Duodenal mucosa (tissue), 2 donors: ENCODE results near the gene NMRAL1.
A peak's percentile ranks its signal among the peaks of the same experiment; 100 is the strongest.

Source experiments
- H3K27ac ChIP-seq: one replicate; pipeline ENCODE4 v1.7.0; 2013; ENCODE audit warnings: low read depth, low read length
- H3K27me3 ChIP-seq, 2 donors: one replicate each; pipeline ENCODE4 v1.7.0; 2013; ENCODE audit warnings: low read length in 2 of 2, control low read depth in 1 of 2; ENCODE audit not compliant: insufficient read depth in 2 of 2, control insufficient read depth in 1 of 2
- H3K36me3 ChIP-seq, 2 donors: one replicate each; pipeline ENCODE4 v1.7.0; 2013; ENCODE audit warnings: low read length in 2 of 2, control low read depth in 1 of 2; ENCODE audit not compliant: insufficient read depth in 2 of 2, control insufficient read depth in 1 of 2
- H3K4me1 ChIP-seq, 2 donors: one replicate each; pipeline ENCODE4 v1.7.0; 2013; ENCODE audit warnings: low read length in 2 of 2, control low read depth in 1 of 2; ENCODE audit not compliant: insufficient read depth in 2 of 2, control insufficient read depth in 1 of 2
- H3K4me3 ChIP-seq, 2 donors: one replicate each; pipeline ENCODE4 v1.7.0; 2013; ENCODE audit warnings: low read length in 2 of 2, low read depth in 1 of 2
- H3K9ac ChIP-seq, 2 donors: one replicate each; pipeline ENCODE4 v1.7.0; 2013; ENCODE audit warnings: low read length in 2 of 2, low read depth in 1 of 2
- H3K9me3 ChIP-seq, 2 donors: one replicate each; pipeline ENCODE4 v1.7.0; 2013; ENCODE audit warnings: low read length in 2 of 2, control low read depth in 1 of 2; ENCODE audit not compliant: control insufficient read depth in 1 of 2

The NMRAL1 gene

DNA sequence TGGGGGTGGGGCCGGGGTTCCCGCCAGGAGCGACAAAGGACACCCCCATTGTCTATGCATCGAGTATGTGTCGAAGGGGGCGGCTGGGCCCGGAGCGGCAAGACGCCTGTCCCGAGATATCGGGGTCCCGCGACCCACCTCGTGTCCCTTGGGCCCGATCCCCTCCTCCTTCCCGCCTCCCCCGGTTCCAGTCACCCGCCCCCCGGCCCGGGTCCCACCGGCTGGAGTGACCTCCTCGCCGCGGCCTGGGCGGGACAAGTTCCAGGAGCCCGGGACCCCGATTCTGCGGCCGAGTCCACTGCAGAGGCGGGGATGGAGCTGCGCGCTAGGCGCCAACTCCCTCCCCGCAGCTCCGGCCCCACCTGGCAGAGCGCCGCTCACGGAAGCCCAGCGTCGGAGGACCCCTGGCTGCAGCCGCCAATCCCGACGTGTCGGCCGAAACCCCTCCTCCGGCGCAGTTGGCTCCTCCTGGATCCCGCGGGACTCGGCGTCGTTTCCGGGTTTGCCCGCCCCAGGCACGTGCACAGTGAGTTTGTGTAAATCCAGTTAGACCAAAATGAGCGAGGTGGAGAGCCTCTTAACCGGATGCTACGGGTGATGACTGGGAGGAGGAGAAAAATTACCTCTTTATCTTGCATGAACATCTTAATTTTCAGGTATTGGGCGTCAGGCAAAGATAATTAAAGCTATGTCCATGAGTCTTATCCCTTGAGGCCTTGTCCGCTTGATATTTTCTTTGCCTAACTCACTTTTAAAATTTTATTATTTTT is at the start of gene NMRAL1:
Gene NMRAL1 (minus strand): TSS at position 434 of the 770 bp plus-strand sequence. CDS start 493 bp downstream, outside the sequence.
- Histone ChIP-seq H3K27ac (no peak within 1 kb of the TSS), H3K4me1 (peaks cover 9 to 29% of the 10 kb centered on the region in 2 donors), H3K9ac (peak within 1 kb of the TSS; percentile 60 to 73), H3K36me3 (no peaks in the 10 kb centered on the region), H3K4me3 (peak within 1 kb of the TSS; percentile 76 to 82), H3K9me3 (no peaks in the 10 kb centered on the region), H3K27me3 (no peaks in the 10 kb centered on the region)

DNA sequence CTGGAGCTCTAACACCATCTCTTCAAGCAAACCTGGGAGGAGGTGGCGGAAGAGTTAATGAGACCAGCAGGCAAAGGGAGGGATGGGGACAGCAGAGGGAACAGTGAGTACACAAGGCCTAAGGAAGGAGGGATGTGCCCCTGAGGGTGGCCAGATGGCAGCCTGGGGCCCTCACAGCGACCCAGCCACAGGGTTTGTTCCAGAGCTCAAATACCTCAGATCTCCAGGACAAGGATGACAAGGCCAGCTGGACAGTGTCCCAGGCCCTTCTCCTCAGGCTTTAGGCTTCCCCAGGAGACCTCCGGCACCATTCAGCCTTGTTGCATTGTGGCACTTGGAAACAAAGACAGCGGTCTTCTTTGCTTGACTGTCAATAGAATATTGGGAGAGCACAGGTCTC is 49.3 kb upstream of the NMRAL1 start:
- no peaks in the 10 kb centered on the region for H3K9me3 ChIP-seq
- no peaks in the 10 kb centered on the region for H3K27me3 ChIP-seq
- H3K4me3 ChIP-seq = no peak overlapping the region
- peaks cover 10 to 18% of the 10 kb centered on the region in 2 donors for H3K4me1 ChIP-seq
- H3K36me3 ChIP-seq = peaks cover 0 to 4% of the 10 kb centered on the region in 2 donors
- H3K27ac ChIP-seq = no peak overlapping the region
- H3K9ac ChIP-seq = no peak overlapping the region

DNA sequence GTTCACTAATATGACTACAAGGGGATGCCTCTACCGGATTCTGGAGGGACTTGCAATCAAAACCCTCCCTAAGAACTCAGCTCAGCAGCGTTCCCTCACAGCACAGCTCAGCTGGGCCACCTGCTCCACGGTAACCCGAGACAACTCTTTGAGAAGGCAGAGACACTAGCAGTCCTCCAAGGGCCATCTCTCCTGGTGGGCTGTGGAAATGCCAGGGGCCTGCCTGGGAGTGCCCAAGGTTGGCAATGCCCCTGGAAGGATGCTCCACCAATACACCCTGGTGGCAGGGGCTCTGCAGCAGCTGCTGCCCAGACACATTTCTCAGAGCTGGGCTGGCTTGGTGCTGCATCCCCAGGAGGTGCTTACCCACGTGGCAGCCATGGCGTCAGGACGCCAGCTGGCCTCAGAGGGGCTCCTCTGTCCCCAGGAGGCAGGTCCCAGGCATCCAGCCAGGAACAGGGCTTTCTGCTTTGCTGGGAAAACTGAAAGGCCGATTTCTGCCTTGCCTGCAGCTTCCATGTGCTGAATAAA is 47.7 kb upstream of the NMRAL1 start:
- Histone ChIP-seq H3K9me3 (no peaks in the 10 kb centered on the region), H3K27ac (no peak overlapping the region), H3K36me3 (peaks cover 0 to 4% of the 10 kb centered on the region in 2 donors), H3K27me3 (no peaks in the 10 kb centered on the region), H3K4me1 (peaks cover 14 to 15% of the 10 kb centered on the region in 2 donors), H3K4me3 (no peak overlapping the region), H3K9ac (no peak overlapping the region)

DNA sequence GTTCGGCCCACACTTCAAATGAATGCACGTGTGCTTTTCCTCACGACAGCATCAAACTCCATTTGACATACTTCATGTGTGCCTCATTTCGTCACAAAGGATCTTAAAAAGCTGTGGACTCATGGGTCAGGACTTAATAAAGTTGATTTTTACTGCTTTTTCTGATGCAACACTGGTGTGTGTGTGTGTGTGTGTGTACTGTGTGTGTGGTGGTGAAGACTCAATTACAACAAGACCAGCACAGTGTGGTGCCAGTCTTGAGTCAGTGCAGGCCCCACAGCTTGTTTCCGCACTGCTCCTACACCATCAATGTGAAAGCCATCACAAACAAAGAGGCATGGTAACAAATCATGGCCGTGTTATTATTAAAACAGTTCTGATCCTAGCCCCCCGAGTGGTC is 46.5 kb upstream of the NMRAL1 start:
- H3K27me3 ChIP-seq = no peaks in the 10 kb centered on the region
- H3K9ac ChIP-seq = no peak overlapping the region
- H3K27ac ChIP-seq = no peak overlapping the region
- peaks cover 18 to 22% of the 10 kb centered on the region in 2 donors for H3K4me1 ChIP-seq
- H3K9me3 ChIP-seq = no peaks in the 10 kb centered on the region
- no peak overlapping the region for H3K4me3 ChIP-seq
- peaks cover 0 to 4% of the 10 kb centered on the region in 2 donors for H3K36me3 ChIP-seq

DNA sequence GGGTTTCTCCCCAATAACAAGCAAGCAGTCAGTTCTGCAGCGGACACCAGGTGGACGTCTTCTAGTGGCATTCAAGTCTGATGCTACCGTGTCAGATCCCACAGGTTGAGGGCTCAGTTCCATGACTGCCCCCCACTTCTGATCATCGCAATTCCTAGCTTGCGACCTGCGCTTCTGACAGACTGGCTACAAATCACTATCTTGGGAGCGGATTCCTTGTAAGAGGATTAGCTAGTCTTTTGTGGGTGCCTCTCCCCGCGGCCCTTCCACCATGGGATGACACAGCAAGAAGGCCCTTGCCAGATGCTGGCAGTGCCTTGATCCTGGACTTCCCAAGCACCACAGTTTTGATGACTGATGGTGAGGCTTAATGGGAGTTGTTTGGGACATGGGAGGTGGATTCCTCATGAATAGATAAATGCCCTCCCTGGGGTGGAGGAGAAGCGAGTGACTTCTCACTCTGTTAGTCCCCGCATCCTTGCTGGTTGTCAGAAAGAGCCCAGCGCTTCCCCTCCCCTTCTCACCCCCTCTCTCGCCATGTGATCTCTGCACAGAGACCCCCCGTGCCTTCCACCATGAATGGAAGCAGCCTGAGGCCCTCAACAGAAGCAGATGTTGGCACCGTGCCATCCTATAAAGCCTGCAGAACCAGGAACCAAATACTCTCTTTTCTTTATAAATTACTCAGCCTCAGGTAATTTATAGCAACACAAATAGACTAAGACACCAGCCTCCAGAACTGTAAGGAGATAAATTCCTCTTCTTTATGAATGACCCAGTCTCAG is 45.0 kb upstream of the NMRAL1 start:
- H3K4me3 ChIP-seq = no peak overlapping the region
- H3K27me3 ChIP-seq = no peaks in the 10 kb centered on the region
- H3K4me1 ChIP-seq = peaks cover 18 to 21% of the 10 kb centered on the region in 2 donors
- H3K27ac ChIP-seq = no peak overlapping the region
- no peaks in the 10 kb centered on the region for H3K9me3 ChIP-seq
- H3K9ac ChIP-seq = no peak overlapping the region
- H3K36me3 ChIP-seq = peaks cover 0 to 4% of the 10 kb centered on the region in 2 donors

DNA sequence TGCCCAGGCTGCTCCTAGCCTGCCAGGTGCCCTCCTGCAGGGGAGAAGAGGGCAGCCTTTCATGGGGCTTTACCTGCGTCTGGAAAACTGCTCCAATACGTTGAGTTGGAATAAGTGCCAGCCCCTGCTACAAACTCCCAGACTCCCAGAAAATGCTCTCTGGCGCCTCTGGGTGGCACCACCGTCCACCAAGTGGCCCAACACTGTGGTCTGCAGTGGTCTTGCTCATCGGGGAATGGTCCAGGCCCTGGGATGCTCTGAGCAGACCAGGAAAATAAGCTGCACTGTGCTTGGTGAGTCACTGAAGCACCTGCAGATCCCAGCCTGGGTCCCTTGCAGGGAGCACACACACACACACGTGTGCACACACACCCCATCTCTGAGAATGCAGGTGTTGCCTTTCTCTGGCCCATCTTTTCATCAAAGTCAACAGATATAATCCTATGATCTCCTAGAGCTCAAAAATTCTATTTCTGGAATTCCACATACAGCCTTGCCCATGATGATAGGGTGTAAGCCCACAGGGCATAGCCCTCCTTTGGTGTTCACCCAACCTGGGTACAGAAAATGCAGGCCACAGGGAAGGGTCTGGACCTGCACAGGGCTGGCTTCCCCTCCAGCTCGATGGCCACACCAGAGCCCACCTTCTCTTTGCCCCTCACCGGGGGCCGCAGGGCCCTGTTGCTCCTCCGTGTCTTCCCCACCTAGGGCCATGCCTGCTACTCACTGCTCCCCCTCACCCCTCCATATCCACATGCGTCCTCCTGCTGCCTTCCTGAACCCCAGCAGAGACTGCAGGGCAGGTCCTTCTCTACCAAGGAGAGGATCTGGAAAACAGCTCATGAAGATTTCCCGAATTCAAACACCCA is 43.6 kb upstream of the NMRAL1 start:
- H3K9ac ChIP-seq = no peak overlapping the region
- H3K4me3 ChIP-seq = no peak overlapping the region
- no peaks in the 10 kb centered on the region for H3K27me3 ChIP-seq
- H3K27ac ChIP-seq = no peak overlapping the region
- peaks cover 0 to 12% of the 10 kb centered on the region in 2 donors for H3K36me3 ChIP-seq
- peaks cover 26 to 33% of the 10 kb centered on the region in 2 donors for H3K4me1 ChIP-seq
- no peaks in the 10 kb centered on the region for H3K9me3 ChIP-seq

DNA sequence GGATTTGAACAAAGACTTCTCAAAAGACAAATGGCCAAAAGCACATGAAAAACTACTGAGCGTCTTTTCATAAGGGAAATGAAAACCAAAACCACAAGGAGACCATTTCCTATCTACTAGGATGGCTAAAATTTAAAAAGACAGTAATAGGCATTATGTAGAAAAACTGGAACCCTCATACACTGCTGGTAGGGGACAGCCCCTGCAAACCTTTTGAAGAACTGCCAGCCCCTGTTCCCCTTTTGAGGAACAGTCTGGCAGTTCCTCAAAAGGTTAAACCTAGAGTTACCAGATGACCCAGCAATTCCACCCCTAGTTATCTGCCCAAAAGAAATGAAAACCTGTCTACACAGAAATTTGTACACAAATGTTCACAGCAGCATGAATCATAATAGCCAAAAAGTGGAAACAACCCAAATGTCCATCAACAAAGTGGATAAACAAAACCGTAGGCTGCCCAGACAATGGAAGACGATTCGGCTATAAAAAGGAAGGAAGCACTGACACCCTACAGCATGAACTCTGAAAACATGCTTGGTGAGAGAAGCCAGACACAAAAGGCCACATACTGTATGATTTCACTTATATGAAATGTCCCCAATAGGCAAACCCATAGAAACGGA is 41.3 kb upstream of the NMRAL1 start:
- H3K4me3 ChIP-seq = peak overlapping the region in 1 of 2 donors; percentile 28
- no peak overlapping the region for H3K27ac ChIP-seq
- no peaks in the 10 kb centered on the region for H3K27me3 ChIP-seq
- peaks cover 36 to 47% of the 10 kb centered on the region in 2 donors for H3K4me1 ChIP-seq
- H3K9ac ChIP-seq = peak overlapping the region; percentile 2
- peaks cover 0 to 29% of the 10 kb centered on the region in 2 donors for H3K36me3 ChIP-seq
- H3K9me3 ChIP-seq = no peaks in the 10 kb centered on the region

DNA sequence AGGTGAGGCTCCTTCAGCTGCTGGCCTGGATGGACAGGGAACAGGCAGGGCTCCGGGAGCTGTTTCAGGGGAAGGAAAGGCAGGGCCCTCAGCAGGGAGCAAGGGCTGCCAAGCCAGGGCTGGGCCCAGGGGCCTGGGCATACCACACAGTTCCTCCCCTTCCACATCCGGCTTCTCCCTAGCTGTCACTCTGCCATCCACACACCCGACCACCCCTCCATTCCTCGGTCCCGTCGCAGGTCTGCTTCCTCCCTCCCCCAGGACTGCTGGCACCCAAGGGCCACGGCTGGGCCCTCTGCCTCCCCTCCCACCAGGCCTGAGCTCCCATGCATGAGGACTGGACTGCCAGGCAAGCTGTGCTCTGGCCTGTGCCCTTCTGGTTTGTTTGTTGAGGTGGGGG is 40.2 kb upstream of the NMRAL1 start:
- peak overlapping the region; percentile 14 for H3K27ac ChIP-seq
- peaks cover 7 to 38% of the 10 kb centered on the region in 2 donors for H3K36me3 ChIP-seq
- H3K4me1 ChIP-seq = peaks cover 36 to 47% of the 10 kb centered on the region in 2 donors
- H3K27me3 ChIP-seq = no peaks in the 10 kb centered on the region
- no peaks in the 10 kb centered on the region for H3K9me3 ChIP-seq
- no peak overlapping the region for H3K4me3 ChIP-seq
- no peak overlapping the region for H3K9ac ChIP-seq

DNA sequence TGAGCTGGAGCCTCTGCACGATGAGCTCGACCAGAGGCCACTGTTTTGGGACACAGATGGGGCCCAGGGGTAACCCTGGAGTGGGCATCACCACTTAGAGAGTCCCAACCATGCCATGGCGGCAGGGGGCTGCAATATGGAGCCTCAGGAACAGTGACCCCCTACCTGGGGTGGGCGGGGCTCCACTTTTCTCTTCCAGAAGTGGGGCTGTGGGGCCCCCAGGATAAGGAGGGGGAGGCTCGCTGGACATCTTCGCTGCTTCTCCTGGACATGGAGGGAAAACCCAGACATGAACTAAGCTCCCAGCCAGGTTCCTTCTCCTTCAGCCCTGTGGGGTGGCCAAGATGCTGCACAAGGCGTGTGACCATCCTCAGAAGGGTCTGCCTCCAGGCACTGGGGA is 39.5 kb upstream of the NMRAL1 start:
- no peaks in the 10 kb centered on the region for H3K9me3 ChIP-seq
- peak overlapping the region; percentile 45 for H3K27ac ChIP-seq
- peaks cover 36 to 47% of the 10 kb centered on the region in 2 donors for H3K4me1 ChIP-seq

More for the DNA sequence above, 39.5 kb upstream of the NMRAL1 start:
- no peak overlapping the region for H3K4me3 ChIP-seq
- no peak overlapping the region for H3K9ac ChIP-seq
- H3K27me3 ChIP-seq = no peaks in the 10 kb centered on the region
- peaks cover 10 to 45% of the 10 kb centered on the region in 2 donors for H3K36me3 ChIP-seq
